IMR-90 (cell line): ENCODE data around the gene SLC49A4. TPM values are rescaled to one million over a fixed set of nuclear protein-coding genes. Genes with fewer than 3 reads are reported as not detected.

Experiments used
- ATAC-seq: fragments of 200-7000 bp; cut with Tn5 transposase; 2 replicates; pipeline ENCODE4 v1.9.1; 2020; ENCODE audit warnings: low read depth, mild to moderate bottlenecking, moderate library complexity
- BruUV-seq: library from RNA; stranded (reverse); fragments of 400-500 nt; replicated peaks from 2 replicates; lab custom pipeline; 2021; lab: Mats Ljungman, UMichigan
- CTCF ChIA-PET: fragments of 300-600 bp; formaldehyde crosslinking; extraction: SDS; loops from one replicate; lab custom pipeline; 2021; ENCODE audit warnings: antibody characterized with exemption; lab: Yijun Ruan, JAX
- POLR2A ChIA-PET: fragments of 300-600 bp; sonication (Branson Sonifier 250); formaldehyde crosslinking; loops from one replicate; lab custom pipeline; 2022; ENCODE audit warnings: antibody characterized with exemption; ENCODE audit not compliant: unreplicated experiment; lab: Charles Lee
- DNase-seq: peaks from one replicate; pipeline ENCODE4 v3.0.0; 2013
- H2AFZ ChIP-seq: replicated peaks from 2 replicates; pipeline ENCODE3; 2013; ENCODE audit warnings: low read length, mild to moderate bottlenecking; ENCODE audit not compliant: poor library complexity
- H2AK5ac ChIP-seq: 2 replicates; pipeline ENCODE4 v1.6.1; 2013; ENCODE audit warnings: low read depth, low read length, inconsistent platforms
- H2AK9ac ChIP-seq: replicated peaks from 2 replicates; pipeline ENCODE3; 2013; ENCODE audit warnings: mild to moderate bottlenecking, low read depth, low read length, moderate library complexity; ENCODE audit not compliant: poor library complexity
- H2BK120ac ChIP-seq: 2 replicates; pipeline ENCODE4 v1.6.1; 2013; ENCODE audit warnings: low read depth, low read length, inconsistent platforms
- H2BK15ac ChIP-seq: 3 replicates; pipeline ENCODE4 v1.6.1; 2013; ENCODE audit warnings: low read depth, low read length, inconsistent platforms
- H2BK20ac ChIP-seq: 2 replicates; pipeline ENCODE4 v1.6.1; 2013; ENCODE audit warnings: low read depth, mild to moderate bottlenecking, inconsistent platforms, low read length, moderate library complexity
- H2BK5ac ChIP-seq: 2 replicates; pipeline ENCODE4 v1.6.1; 2013; ENCODE audit warnings: mild to moderate bottlenecking, low read depth, low read length, inconsistent platforms; ENCODE audit not compliant: poor library complexity, severe bottlenecking
- H3K14ac ChIP-seq: replicated peaks from 2 replicates; pipeline ENCODE4 v1.6.1; 2013; ENCODE audit warnings: low read depth, low read length, inconsistent platforms
- H3K18ac ChIP-seq: 2 replicates; pipeline ENCODE4 v1.6.1; 2013; ENCODE audit warnings: low read depth, low read length, control low read depth
- H3K23ac ChIP-seq: 2 replicates; pipeline ENCODE4 v1.6.1; 2013; ENCODE audit warnings: low read depth, low read length, inconsistent platforms
- H3K27ac ChIP-seq: 2 replicates; pipeline ENCODE4 v1.5.1; 2013; ENCODE audit warnings: mild to moderate bottlenecking, control low read depth, low read length; ENCODE audit not compliant: insufficient read depth
- H3K27me3 ChIP-seq: 2 replicates; pipeline ENCODE4 v1.6.1; 2013; ENCODE audit warnings: low read length; ENCODE audit not compliant: control insufficient read depth, insufficient read depth
- H3K36me3 ChIP-seq: 2 replicates; pipeline ENCODE4 v1.6.1; 2013; ENCODE audit warnings: low read length, mixed read lengths; ENCODE audit not compliant: control insufficient read depth, insufficient read depth
- H3K4ac ChIP-seq: 2 replicates; pipeline ENCODE4 v1.6.1; 2013; ENCODE audit warnings: low read depth, low read length, inconsistent platforms
- H3K4me1 ChIP-seq: 2 replicates; pipeline ENCODE4 v1.6.1; 2013; ENCODE audit warnings: low read length, mixed read lengths; ENCODE audit not compliant: control insufficient read depth, insufficient read depth
- H3K4me2 ChIP-seq: 2 replicates; pipeline ENCODE4 v1.6.1; 2013; ENCODE audit warnings: low read depth, mild to moderate bottlenecking, control low read depth, low read length, moderate library complexity
- H3K4me3 ChIP-seq: 2 replicates; pipeline ENCODE4 v1.5.1; 2013; ENCODE audit warnings: low read depth, mild to moderate bottlenecking, control low read depth, low read length, moderate library complexity; ENCODE audit not compliant: insufficient read depth
- H3K56ac ChIP-seq: 2 replicates; pipeline ENCODE4 v1.6.1; 2013; ENCODE audit warnings: low read length, inconsistent platforms; ENCODE audit not compliant: insufficient read depth; ENCODE audit errors: extremely low read depth
- H3K79me1 ChIP-seq, 2 experiments: 2 replicates each; pipeline ENCODE4 v1.6.1; 2013; ENCODE audit warnings: low read length in 2 of 2, inconsistent platforms in 1 of 2, low read depth in 1 of 2
- H3K9ac ChIP-seq: 2 replicates; pipeline ENCODE4 v1.6.1; 2013; ENCODE audit warnings: low read depth, low read length, control low read depth
- H3K9me1 ChIP-seq: 2 replicates; pipeline ENCODE4 v1.6.1; 2013; ENCODE audit warnings: low read length, inconsistent platforms; ENCODE audit not compliant: insufficient read depth
- H3K9me3 ChIP-seq: 2 replicates; pipeline ENCODE4 v1.6.1; 2013; ENCODE audit warnings: low read length; ENCODE audit not compliant: control insufficient read depth, insufficient read depth
- H4K20me1 ChIP-seq: 2 replicates; pipeline ENCODE4 v1.6.1; 2013; ENCODE audit warnings: low read length, inconsistent platforms; ENCODE audit not compliant: insufficient read depth
- H4K5ac ChIP-seq: 2 replicates; pipeline ENCODE4 v1.6.1; 2013; ENCODE audit warnings: mild to moderate bottlenecking, low read depth, low read length, control low read depth
- H4K8ac ChIP-seq, 2 experiments: 2 replicates each; pipeline ENCODE4 v1.6.1; 2013; ENCODE audit warnings: low read depth in 2 of 2, low read length in 2 of 2, control low read depth in 1 of 2, inconsistent platforms in 1 of 2
- H4K91ac ChIP-seq: 2 replicates; pipeline ENCODE4 v1.6.1; 2013; ENCODE audit warnings: low read depth, low read length, inconsistent platforms; ENCODE audit not compliant: insufficient read depth
- BHLHE40 ChIP-seq: fragments of 150-350 bp; IDR thresholded peaks from 2 replicates; pipeline ENCODE4 v1.6.1; 2016; ENCODE audit warnings: mild to moderate bottlenecking, low read depth, low read length
- CEBPB ChIP-seq: IDR thresholded peaks from 2 replicates; pipeline ENCODE4 v1.6.1; 2012; ENCODE audit warnings: low read depth, low read length, improper control_type of control experiment
- CHD1 ChIP-seq: IDR thresholded peaks from 2 replicates; pipeline ENCODE4 v1.6.1; 2012; ENCODE audit warnings: low read depth, low read length, improper control_type of control experiment
- FOS ChIP-seq: fragments of 150-350 bp; IDR thresholded peaks from 2 replicates; pipeline ENCODE4 v1.6.1; 2016; ENCODE audit warnings: low read depth, low read length
- MAFK ChIP-seq: IDR thresholded peaks from 2 replicates; pipeline ENCODE4 v1.6.1; 2012; ENCODE audit warnings: low read depth, low read length, improper control_type of control experiment
- MAZ ChIP-seq: IDR thresholded peaks from 2 replicates; pipeline ENCODE4 v1.6.1; 2012; ENCODE audit warnings: low read depth, mild to moderate bottlenecking, low read length, improper control_type of control experiment, moderate library complexity, borderline replicate concordance
- MXI1 ChIP-seq: IDR thresholded peaks from 2 replicates; pipeline ENCODE4 v1.6.1; 2012; ENCODE audit warnings: low read depth, mild to moderate bottlenecking, low read length, moderate library complexity, borderline replicate concordance
- NFE2L2 ChIP-seq: fragments of 150-350 bp; IDR thresholded peaks from 2 replicates; pipeline ENCODE4 v1.6.1; 2016; ENCODE audit warnings: low read depth, mild to moderate bottlenecking, low read length
- POLR2A ChIP-seq: IDR thresholded peaks from 2 replicates; pipeline ENCODE4 v1.6.1; 2012; ENCODE audit warnings: mild to moderate bottlenecking, low read depth, low read length
- RAD21 ChIP-seq: IDR thresholded peaks from 2 replicates; pipeline ENCODE4 v1.6.1; 2012; ENCODE audit warnings: low read length, improper control_type of control experiment
- RCOR1 ChIP-seq: IDR thresholded peaks from 2 replicates; pipeline ENCODE4 v1.6.1; 2012; ENCODE audit warnings: mild to moderate bottlenecking, low read length, improper control_type of control experiment; ENCODE audit not compliant: insufficient replicate concordance
- RFX5 ChIP-seq: IDR thresholded peaks from 2 replicates; pipeline ENCODE4 v1.8.0; 2012; ENCODE audit warnings: low read depth, mild to moderate bottlenecking, low read length, moderate library complexity
- SMC3 ChIP-seq: fragments of 150-350 bp; IDR thresholded peaks from 2 replicates; pipeline ENCODE4 v1.6.1; 2016; ENCODE audit warnings: low read depth, mild to moderate bottlenecking, antibody characterized with exemption, low read length, moderate library complexity
- dilution Hi-C: fragments of 300-500 bp; cut with HindIII; formaldehyde crosslinking; loops from one replicate; pipeline ENCODE4 v1.14.3; 2018; ENCODE audit warnings: low sequenced_read_pairs; ENCODE audit not compliant: unreplicated experiment
- in situ Hi-C: fragments of 300-500 bp; cut with MboI; formaldehyde crosslinking; loops from 3 replicates; pipeline ENCODE4 v1.14.3; 2019; ENCODE audit warnings: low sequenced_read_pairs, inconsistent platforms, mixed read lengths
- intact Hi-C: fragments of 100-400 bp; cut with micrococcal nuclease; formaldehyde crosslinking; loops from 2 replicates; pipeline ENCODE4 v1.10.0; 2022
- polyA plus RNA-seq, 3 experiments: library from polyadenylated mRNA; depleted of rRNA; stranded (reverse); fragments of >200 nt; gene quantifications; 2 replicates each; pipeline ENCODE4 v1.2.3, GENCODE V29; 2012; ENCODE audit warnings: low replicate concordance in 1 of 3
- total RNA-seq: library from RNA; depleted of rRNA; stranded (reverse); fragments of >200 nt; gene quantifications from 2 replicates; pipeline ENCODE4 v1.2.3, GENCODE V29; 2012
- TF ChIP-seq, protein P1 (sequence below): fragments of 150-350 bp; IDR thresholded peaks from 2 replicates; pipeline ENCODE4 v1.6.1; 2016; ENCODE audit warnings: low read depth, mild to moderate bottlenecking, low read length, moderate library complexity, borderline replicate concordance
- TF ChIP-seq, protein P2 (sequence below): fragments of 150-350 bp; IDR thresholded peaks from 2 replicates; pipeline ENCODE4 v1.6.1; 2017; ENCODE audit warnings: mild to moderate bottlenecking, antibody characterized with exemption, low read length, low read depth
- TF ChIP-seq, protein P3 (sequence below): conservative IDR thresholded peaks from 2 replicates; pipeline ENCODE4 v1.5.1; 2012; ENCODE audit warnings: mild to moderate bottlenecking, low read depth, low read length, improper control_type of control experiment

Gene SLC49A4
- total and polyA plus RNA-seq, 2 of the 4 experiments (the other 2 are of a cell fraction), result 6.5 to 6.8 TPM

DNA sequence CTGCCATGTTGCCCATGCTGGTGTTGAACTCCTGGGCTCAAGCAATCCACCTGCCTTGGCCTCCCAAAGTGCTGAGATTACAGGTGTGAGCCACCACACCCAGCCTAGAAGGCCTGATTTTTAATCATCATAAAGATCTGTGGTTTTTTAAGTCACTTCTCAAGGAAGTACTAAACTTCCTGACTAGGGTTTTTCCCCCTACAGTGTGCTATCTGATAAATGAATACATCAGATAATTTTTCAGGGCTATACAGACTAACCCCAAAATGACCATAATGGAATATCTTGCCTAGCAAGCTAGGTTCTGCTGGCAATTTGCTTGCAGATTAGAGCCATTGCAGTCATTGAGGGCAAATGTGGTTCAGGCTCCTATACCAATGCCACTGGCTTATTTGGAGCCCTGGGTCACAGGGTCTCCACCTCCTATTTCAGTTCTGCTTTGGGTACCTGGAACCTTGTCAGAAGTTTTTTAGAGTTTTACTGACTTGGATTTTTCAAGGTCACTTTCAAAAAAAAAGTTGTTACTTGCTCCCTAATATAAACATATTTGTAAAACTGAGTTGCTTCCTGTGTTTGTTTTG, 80.8 kb downstream of the SLC49A4 start:
- Histone ChIP-seq H3K9ac (no peak overlapping the region), H3K4me1 (no peaks in the 10 kb centered on the region), H3K4me2 (no peak overlapping the region), H3K18ac (no peak overlapping the region), H3K36me3 (peaks cover 1% of the 10 kb centered on the region; the same call in 1 of the 2 replicates), H2AK9ac (no peak overlapping the region), H2BK20ac (no peak overlapping the region), H2AK5ac (no peak overlapping the region), H4K5ac (no peak overlapping the region), H4K8ac (no peak overlapping the region), H3K27me3 (no peaks in the 10 kb centered on the region), H3K56ac (no peak overlapping the region), H3K9me1 (no peaks in the 10 kb centered on the region; the same call in 1 of the 2 replicates), H3K4ac (no peak overlapping the region), H2BK120ac (no peak overlapping the region), H2BK15ac (no peak overlapping the region), H3K79me1 (no peaks in the 10 kb centered on the region), H3K9me3 (no peaks in the 10 kb centered on the region), H3K27ac (no peak overlapping the region), H2BK5ac (no peak overlapping the region), H4K20me1 (no peaks in the 10 kb centered on the region), H4K91ac (no peak overlapping the region), H2AFZ (no peak overlapping the region), H3K14ac (no peak overlapping the region), H3K4me3 (no peak overlapping the region), H3K23ac (no peak overlapping the region)
- no peak for DNase-seq
- ATAC-seq, result no peak
- TF ChIP-seq, protein P1, sequence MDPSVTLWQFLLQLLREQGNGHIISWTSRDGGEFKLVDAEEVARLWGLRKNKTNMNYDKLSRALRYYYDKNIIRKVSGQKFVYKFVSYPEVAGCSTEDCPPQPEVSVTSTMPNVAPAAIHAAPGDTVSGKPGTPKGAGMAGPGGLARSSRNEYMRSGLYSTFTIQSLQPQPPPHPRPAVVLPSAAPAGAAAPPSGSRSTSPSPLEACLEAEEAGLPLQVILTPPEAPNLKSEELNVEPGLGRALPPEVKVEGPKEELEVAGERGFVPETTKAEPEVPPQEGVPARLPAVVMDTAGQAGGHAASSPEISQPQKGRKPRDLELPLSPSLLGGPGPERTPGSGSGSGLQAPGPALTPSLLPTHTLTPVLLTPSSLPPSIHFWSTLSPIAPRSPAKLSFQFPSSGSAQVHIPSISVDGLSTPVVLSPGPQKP, result no peak
- no peak for TF ChIP-seq RFX5
- no peak for TF ChIP-seq MAZ
- TF ChIP-seq FOS, result no peak
- TF ChIP-seq CEBPB, result no peak
- no peak for TF ChIP-seq RAD21
- no peak for TF ChIP-seq MAFK
- TF ChIP-seq CHD1, result no peak
- no peak for TF ChIP-seq SMC3
- TF ChIP-seq, protein P2, sequence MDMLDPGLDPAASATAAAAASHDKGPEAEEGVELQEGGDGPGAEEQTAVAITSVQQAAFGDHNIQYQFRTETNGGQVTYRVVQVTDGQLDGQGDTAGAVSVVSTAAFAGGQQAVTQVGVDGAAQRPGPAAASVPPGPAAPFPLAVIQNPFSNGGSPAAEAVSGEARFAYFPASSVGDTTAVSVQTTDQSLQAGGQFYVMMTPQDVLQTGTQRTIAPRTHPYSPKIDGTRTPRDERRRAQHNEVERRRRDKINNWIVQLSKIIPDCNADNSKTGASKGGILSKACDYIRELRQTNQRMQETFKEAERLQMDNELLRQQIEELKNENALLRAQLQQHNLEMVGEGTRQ, result no peak
- no peak for TF ChIP-seq BHLHE40
- TF ChIP-seq MXI1, result no peak
- TF ChIP-seq RCOR1, result no peak
- TF ChIP-seq NFE2L2, result no peak
- TF ChIP-seq POLR2A, result no peak
- TF ChIP-seq, protein P3, sequence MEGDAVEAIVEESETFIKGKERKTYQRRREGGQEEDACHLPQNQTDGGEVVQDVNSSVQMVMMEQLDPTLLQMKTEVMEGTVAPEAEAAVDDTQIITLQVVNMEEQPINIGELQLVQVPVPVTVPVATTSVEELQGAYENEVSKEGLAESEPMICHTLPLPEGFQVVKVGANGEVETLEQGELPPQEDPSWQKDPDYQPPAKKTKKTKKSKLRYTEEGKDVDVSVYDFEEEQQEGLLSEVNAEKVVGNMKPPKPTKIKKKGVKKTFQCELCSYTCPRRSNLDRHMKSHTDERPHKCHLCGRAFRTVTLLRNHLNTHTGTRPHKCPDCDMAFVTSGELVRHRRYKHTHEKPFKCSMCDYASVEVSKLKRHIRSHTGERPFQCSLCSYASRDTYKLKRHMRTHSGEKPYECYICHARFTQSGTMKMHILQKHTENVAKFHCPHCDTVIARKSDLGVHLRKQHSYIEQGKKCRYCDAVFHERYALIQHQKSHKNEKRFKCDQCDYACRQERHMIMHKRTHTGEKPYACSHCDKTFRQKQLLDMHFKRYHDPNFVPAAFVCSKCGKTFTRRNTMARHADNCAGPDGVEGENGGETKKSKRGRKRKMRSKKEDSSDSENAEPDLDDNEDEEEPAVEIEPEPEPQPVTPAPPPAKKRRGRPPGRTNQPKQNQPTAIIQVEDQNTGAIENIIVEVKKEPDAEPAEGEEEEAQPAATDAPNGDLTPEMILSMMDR, result no peak
- CTCF ChIA-PET, result interaction anchor here (1.1 kb wide), 1 partner anchor 17 kb away, joined by 3 read pairs; no protein-coding TSS in a partner anchor
- POLR2A ChIA-PET, result no interaction called here
- dilution Hi-C loops, result no loop called here
- in situ Hi-C loops, result no loop called here
- intact Hi-C loops, result no loop called here
- BruUV-seq, result no TSS peak
